Fibroblast of the conjunctiva (primary cell): ENCODE results near the gene DDIT3.
"Not testable (repeated sequence)": the region's sequence is repeated elsewhere in the genome, so short reads cannot be mapped to it uniquely, and the experiment has no call there.

ENCODE experiments used
- DNase-seq: peaks from one replicate; pipeline ENCODE4 v3.0.0-alpha.2; 2010; ENCODE audit warnings: low read depth

The DDIT3 gene

DNA sequence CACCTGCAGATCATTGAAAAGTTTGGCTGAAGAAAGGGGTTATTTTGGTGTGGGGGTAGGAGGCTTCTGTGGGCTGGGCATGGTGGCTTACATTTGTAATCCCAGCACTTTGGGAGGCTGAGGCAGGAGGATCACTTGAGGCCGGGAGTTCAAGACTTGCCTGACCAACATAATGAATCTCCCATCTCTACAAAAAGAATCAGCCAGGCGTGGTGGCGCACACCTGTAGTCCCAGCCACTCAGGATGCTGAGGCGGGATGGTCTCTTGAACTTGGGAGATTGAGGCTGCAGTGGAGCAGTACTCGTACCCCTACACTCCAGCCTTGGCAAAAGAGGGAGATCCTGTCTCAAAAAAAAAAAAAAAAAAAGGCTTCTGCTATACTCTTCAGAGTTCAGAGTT lies 7.0 kb downstream of the DDIT3 start:
- DNase-seq = no peak

- DNase-seq = no peak
Measured at GRCh38 chr12:57512665-57513064, 7.6 kb downstream of the DDIT3 start.

DNA sequence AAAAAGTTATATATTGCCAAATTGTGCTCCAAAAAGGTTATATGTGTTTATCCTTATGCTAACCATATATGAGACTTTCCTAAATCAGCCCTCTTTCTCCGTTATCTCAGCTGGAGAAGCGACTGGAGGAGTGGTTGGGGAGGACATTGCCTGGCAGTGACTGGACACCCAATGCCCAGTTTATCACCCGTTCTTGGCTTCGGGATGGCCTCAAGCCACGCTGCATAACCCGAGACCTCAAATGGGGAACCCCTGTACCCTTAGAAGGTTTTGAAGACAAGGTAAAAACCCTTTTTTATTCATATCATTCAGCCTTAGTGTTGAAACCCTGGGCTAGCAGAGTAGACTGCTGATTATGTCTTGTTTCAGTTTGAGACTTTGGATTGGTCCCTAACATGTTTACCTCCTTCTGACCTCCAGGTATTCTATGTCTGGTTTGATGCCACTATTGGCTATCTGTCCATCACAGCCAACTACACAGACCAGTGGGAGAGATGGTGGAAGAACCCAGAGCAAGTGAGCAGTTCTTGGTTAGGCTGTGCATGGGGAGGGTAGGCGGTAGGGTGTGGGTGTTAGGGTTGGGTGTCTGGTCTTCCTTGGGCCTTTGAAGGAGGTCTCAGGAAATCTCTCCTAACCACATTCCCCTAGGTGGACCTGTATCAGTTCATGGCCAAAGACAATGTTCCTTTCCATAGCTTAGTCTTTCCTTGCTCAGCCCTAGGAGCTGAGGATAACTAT lies 8.6 kb downstream of the DDIT3 start:
- no peak for DNase-seq

DNA sequence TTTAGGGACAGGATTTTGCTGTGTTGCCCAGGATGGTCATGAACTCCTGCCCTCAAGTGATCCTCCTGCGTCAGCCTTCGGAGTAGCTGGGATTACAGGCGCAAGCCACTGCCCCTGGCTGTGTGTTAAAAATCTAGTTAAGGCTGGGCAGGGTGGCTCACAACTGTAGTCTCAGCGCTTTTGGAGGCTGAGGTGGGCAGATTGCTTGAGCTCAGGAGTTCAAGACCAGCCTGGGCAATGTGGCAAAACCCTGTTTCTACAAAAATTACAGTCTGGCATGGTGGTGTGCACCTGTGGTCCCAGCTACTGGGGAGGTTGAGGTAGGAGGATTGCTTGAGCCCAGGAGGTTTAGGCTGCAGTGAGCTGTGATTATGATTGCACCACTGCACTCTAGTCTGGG lies 9.2 kb downstream of the DDIT3 start:
- no peak for DNase-seq

- not testable (repeated sequence) for DNase-seq
Measured at GRCh38 chr12:57507796-57508195, 12.5 kb downstream of the DDIT3 start.

GRCh38 chr12:57506541-57506940 lies 13.8 kb downstream of the DDIT3 start:
- DNase-seq = not testable (repeated sequence)

DNA sequence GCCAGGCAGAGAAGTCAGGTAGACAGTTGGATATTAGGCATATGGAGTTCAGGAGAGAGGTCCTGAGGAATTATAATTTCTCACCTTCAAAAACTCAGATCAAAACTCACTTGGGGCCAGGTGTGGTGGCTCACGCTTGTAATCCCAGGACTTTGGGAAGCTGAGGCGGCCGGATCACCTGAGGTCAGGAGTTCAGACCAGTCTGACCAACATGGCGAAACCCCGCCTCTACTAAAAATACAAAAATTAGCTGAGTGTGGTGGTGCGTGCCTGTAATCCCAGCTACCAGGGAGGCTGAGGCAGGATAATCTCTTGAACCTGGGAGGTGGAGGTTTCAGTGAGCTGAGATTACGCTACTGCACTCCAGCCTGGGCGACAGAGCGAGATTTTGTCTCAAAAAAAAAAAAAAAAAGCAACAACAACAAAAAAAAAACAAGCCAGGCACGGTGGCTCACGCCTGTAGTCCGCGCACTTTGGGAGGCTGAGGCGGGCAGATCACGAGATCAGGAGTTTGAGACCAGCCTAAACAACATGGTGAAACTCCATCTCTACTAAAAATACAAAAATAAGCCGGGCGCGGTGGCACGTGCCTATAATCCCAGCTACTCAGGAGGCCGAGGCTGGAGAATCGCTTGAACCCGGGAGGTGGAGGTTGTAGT lies 17.9 kb downstream of the DDIT3 start:
- not testable (repeated sequence) for DNase-seq

GRCh38 chr12:57500213-57500612 lies 20.1 kb downstream of the DDIT3 start:
- no peak for DNase-seq

DNA sequence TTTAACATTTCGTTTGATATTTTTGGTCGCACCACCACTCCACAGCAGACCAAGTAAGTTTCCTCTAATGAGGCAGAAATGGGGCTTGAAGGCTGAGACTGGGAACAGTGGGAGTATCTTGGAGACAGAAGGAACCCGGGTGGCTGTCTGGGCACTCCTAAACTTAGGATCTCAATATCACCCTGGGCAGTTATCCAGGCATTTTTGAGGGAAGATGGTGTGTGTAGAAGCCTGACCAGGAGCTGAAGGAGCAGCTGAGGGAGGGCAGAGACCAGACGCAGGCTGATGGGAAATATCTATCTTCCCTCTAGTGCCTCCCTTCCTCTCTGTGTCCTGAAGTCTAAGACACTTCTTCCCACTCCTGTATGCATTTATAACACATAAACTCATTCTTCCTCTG lies 21.7 kb downstream of the DDIT3 start:
- no peak for DNase-seq

DNA sequence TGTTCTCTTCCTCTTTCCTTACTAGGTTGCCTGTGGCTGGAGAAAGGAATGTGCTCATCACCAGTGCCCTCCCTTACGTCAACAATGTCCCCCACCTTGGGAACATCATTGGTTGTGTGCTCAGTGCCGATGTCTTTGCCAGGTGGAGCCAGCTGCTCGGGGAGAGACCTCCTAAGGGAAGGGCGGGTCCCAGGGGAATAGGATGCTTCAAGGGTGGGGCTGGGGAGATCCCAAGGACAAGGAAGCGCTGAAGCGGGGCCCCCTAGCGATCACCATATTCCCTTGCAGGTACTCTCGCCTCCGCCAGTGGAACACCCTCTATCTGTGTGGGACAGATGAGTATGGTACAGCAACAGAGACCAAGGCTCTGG lies 22.2 kb downstream of the DDIT3 start:
- DNase-seq = no peak

DNA sequence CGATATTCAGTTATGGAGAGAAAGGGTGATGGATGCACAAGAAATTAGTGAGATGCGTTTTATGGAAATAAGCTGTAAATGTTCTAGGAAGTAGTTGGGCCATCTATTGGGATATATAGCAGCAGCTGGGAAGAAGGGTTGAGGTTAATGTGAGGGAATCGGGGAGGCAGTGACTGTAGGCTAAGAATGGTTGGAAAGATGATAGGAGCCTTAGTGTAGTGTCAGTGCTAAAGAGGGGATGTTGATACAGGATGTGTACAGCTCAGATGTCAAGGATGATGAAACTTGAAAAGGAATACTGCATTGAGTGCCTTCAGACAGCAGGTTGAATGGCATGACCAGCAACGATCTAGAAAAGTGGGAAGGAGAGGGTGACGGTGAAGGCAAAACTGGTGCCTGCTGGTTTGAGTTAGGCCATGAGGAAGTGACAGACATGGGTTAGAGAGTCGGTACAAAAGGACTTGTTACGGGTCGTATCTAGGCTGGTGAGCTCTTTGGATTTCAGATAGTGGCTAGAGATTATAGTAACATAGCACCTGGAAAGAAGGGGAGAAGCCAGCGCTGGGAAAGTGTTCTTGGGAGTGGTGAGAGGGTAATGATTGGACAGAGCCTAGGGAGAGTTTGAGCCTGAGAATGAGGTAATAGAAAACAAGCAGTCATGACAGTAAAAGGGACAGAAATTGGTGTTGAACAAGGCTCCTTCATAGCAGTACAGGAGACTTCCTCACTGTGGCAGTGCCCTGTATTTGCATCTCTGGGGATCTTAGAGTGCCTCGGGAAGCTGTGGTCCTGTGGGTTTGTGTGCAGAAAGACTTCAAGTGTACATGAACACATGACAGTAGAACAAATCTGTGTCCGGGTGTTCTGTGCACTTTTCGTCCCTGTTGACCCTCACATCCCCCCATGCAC lies 22.8 kb downstream of the DDIT3 start:
- no peak for DNase-seq

DNA sequence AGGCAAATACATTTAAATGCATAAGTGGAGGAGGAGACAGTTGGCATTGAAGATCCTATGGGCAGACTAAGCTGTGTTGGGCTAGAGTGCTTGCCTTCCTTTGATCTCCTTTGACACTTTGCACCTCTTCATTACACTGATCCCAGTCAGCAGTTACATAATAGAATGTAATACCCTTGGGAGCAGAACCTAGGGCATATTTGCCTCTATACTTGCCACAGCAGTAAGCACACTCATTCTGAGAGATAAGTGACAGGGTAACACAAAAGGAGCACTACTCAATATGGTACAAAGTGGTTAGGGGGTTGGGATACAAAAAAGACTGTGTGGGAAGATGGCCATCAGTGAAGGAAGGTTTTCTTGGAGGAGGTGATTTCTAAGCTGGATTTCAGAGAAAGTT lies 23.5 kb downstream of the DDIT3 start:
- no peak for DNase-seq

- not testable (repeated sequence) for DNase-seq
Measured at GRCh38 chr12:57495051-57495701, 25.1 kb downstream of the DDIT3 start.

DNA sequence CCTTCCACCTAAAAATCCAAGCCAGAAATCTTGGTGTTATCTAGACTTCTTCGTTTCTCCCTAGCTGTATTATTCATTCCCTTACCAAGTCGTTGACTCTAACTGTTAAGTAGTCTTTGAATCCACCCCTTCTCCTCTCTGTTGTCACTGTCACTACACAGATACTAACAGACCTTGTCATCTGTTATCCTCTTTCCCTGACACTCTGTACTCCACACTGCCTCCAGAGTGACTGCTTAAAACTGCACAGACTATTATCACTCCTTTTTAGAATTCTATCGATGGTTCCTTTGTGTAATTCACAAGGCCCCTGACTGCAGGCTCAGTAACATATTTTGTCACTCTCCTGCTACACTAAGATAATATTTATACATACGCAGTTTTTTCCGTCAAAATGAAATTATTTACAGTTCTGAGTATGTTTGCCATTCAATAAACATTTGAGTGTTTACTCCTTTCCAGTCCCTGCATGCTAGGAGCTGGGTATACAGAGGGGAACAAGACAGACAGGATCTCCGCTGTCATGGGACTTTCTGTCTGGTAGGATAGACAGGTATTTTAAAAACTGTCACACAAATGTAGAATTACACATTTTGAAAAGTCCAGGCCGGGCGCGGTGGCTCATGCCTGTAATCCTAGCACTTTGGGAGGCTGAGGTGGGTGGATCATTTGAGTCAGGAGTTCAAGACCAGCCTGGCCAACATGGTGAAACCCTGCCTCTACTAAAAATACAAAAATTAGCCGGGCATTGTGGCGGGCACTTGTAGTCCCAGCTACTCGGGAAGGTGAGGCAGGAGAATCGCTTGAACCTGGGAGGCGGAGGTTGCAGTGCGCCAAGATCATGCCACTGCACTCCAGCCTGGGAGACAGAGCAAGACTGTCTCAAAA lies 28.7 kb downstream of the DDIT3 start:
- DNase-seq = no peak

DNA sequence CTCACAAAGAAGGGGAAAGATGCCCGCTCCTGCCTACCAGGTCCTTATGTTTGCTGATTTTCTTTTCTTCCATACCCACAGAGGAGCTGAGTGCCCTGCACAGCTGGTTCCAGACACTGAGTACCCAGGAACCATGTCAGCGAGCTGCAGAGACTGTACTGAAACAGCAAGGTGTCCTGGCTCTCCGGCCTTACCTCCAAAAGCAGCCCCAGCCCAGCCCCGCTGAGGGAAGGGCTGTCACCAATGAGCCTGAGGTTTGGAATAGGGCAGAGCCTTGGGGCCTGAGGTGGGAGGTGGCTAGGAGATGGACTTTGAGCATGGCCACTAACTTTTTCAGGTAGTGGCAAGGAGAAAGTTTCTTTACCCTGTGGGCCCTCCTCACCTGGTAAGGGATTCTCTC lies 30.2 kb downstream of the DDIT3 start:
- no peak for DNase-seq

GRCh38 chr12:57489157-57489641 lies 31.1 kb downstream of the DDIT3 start:
- DNase-seq = no peak

DNA sequence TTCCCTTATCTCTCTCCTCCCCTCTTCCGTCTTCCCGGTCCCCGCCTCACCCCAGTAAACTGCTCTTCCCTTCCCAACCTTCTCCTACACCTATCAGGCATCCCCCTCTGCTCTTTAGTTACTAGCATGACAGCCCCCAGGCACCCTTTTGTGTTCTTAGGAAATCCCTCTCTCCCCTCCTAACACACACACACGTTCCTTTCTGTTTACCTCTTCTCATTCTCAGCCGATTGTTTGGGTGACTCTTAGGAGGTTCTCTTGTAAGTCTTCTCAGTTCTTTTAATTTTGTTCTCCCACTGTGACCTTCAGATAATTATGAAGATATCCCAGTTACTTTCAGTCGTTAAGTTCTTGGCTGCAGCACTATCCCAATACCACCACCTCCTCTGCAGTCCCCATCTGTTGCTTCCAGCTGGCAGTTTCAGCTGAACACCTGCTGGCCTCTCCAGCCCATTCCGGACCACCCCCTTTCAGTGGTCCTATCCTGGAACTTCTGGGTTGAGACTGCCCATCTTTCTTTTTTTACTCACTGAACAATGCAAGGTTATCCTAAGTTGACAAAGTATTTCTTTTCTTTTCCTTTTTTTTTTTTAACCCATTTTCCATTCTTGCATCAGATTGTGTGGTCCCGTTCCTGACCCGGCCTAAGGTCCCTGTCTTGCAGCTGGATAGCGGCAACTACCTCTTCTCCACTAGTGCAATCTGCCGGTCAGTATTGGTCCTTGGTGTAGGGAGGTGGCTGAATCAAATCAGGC lies 31.7 kb downstream of the DDIT3 start:
- DNase-seq = no peak

DNA sequence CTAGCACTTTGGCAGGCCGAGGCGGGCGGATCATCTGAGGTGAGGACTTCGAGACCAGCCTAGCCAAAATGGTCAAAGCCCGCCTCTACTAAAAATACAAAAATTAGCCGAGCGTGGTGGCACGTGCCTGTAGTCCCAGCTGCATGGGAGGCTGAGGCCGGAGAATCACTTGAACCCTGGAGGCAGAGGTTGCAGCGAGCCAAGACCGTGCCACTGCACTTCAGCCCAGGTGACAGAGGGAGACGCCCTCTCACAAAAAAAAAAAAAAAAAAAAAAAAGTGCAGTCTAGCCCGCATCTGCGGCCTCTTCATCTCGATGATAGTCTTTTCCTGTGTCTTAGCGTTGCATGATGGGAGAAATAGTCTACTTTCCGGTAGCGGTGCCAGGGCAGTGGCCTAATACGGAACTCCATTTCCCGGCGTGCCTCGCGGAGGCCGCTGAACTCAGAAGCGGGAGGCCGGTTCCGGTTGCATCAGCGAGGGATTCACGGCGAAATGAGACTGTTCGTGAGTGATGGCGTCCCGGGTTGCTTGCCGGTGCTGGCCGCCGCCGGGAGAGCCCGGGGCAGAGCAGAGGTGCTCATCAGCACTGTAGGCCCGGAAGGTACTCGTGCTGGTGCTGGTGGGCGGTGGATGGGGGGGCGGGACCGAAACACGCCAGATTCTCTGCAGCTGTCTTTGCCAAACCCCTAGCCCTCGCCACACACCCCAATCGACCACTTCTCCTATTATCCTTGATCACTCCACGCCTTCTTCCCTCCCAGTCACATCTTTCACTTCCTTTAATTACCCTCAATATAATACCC lies 32.5 kb downstream of the DDIT3 start, which contains the start of gene MARS1:
MARS1 (plus strand) TSS at position 472 of the 805 bp plus-strand sequence; CDS start at position 495, 23 bp downstream.
- peak; percentile 94 for DNase-seq

GRCh38 chr12:57487055-57487596 lies 33.2 kb downstream of the DDIT3 start:
- DNase-seq = no peak
